SIG-M5 (cell line): ENCODE data around the gene C9orf72.

Experiments used
- DNase-seq: peaks from one replicate; lab custom pipeline; 2025; lab: John Stamatoyannopoulos, UW

Gene C9orf72

DNA sequence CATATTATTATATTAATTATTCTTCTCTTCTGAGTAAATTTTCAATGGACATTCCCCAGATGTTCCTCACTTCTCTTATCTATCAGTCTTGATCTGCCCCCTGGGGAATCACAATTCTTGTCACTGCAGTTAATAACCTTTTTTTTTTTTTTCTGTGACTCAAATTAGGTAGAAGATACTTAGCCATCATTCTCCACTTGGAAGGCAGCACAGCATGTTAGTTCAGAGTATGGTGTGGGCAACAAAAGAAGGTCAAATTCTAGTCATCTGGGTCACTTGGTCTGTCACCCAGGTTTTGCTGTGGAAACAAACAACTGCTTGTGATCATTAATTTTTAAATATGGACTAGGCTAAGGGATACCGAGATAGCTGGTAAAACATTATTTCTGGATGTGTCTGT, 35.5 kb downstream of the C9orf72 start:
- DNase-seq: no peak

DNA sequence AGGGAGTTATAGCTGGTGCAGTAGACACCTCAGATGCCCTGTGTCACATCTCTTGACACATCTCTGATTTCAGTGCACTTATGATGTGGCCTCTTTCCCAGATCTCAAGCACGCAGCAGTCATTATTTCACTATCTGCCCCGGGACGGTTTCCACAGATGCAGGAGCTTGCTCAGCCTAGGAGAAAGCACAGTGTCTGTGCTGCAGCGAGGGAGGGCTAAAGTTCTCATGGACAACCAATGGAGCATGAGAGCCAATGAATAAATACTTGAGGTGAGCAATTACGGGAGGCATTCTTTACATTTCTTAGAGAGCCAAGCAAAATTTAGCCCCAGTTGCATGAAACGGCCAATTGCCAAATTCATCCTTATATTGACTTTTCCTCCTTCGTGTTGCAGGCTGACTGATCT, 36.2 kb downstream of the C9orf72 start:
- DNase-seq: no peak

DNA sequence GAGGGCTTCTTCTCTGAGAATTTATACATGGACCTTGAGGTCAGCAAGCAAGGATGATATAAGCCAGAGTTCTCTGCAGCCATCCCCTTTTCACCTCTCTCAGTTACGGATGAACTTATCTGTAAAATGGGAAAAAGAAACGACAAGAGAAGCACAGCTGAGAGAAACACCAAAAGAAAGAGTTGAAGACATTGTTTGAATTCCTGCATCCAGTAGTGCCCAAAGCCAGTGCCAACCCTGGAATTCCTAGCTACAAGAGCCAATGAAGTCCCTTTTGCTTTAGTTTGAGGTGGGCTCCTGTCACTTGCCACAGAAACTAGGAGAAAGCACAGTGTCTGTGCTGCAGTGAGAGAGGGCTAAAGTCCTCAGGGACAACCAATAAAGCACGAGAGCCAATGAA, 37.1 kb downstream of the C9orf72 start:
- no peak for DNase-seq

DNA sequence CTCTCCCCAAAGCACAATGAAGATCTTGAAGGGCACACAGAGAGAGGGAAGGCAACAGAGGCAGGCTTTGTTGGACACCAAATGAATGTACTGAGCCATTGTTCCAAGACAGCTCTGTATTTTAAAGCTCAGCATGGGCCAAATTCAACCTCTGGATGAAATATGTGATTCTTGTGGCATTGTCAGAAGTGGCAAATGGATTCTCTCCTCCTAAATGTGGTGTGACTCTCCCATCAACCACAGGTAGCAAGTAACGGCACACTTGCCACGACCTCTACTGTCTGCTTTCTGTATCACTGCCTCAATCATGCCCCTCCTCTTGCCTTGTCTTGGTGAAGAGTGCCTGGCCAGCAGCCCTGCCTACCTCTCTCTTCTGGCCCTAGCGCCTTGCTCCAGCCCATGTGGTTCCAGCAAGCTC, 37.6 kb downstream of the C9orf72 start:
- no peak for DNase-seq

DNA sequence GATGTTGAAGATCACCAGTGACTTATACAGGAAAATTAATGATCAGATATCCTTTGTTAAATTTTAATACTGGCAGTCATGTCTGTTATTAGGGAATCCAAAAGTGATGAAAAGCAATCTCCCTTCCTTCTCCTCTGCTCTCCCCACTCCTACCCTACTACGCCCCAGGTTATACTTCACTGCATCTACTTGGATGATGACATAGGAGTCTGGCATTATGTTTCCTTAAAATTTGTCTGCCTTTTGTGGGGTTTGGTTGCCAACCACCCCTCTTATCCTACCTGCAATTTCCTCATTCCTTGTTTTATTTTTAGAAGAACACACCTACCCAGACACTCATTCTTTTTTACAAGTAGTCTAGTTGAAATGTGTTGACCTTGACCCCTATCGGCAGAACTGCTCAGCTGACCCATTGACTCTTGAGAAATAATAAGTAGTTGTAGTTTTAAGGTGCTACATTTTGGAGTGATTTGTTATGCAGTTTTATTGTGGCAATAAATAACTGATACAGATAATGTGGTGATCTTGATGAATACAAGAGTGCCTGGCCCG, 38.5 kb downstream of the C9orf72 start:
- no peak for DNase-seq

DNA sequence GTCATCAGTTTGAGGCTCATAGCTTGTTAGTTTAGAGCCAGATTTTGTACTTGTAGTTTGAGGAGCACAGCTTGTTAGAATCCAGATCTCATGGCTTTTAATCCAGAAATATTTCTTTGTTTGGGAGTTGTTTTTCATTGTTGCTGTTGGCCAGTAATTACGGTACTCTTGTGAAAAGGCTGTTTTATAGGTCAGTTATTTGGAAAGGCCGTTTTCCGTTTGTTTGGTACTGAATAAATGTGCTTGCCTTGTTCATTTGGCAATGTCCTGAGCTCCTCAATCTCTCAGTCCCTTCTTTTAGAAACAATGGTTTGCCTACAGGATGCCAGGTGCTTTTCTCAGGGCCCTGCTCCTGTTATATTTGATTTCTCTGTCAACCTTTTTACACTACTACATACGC, 39.1 kb downstream of the C9orf72 start:
- no peak for DNase-seq

DNA sequence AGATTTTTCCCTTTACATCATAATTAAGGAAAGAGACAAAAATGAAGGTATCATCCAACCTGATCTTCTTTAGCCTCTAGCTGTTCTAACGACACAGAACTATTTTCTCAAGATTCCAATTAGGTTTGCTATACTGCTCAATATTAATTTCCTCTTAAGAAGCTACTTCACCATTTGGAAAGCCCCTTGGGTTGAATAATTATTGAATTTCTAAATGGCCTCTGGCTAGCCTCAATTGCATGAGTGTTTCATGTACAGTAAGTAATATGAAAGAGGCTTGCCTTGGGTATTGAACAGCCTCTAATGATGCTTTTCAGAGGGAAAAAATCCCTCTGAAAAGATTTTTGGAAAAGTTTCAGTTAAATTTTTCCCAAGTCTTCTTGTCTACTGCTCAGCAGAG, 40.0 kb downstream of the C9orf72 start:
- DNase-seq: no peak

DNA sequence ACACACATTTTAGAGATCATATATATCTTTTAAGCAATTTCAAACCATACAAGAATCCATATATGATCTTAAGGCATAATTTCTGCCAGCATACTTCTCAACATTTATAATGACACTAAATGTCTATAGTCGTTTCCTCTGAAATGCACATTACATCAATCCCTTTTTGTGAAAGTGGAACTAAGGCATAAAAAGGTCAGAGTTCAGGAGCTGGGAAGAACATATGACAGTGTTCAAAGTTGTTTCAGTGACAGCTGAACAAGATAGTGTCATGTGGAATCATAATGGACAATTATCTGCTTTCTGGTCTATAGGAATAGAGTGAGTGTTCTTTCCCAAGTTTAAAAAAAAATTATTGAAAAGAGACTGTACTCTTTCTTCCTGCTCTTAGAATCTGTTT, 41.2 kb downstream of the C9orf72 start:
- no peak for DNase-seq

DNA sequence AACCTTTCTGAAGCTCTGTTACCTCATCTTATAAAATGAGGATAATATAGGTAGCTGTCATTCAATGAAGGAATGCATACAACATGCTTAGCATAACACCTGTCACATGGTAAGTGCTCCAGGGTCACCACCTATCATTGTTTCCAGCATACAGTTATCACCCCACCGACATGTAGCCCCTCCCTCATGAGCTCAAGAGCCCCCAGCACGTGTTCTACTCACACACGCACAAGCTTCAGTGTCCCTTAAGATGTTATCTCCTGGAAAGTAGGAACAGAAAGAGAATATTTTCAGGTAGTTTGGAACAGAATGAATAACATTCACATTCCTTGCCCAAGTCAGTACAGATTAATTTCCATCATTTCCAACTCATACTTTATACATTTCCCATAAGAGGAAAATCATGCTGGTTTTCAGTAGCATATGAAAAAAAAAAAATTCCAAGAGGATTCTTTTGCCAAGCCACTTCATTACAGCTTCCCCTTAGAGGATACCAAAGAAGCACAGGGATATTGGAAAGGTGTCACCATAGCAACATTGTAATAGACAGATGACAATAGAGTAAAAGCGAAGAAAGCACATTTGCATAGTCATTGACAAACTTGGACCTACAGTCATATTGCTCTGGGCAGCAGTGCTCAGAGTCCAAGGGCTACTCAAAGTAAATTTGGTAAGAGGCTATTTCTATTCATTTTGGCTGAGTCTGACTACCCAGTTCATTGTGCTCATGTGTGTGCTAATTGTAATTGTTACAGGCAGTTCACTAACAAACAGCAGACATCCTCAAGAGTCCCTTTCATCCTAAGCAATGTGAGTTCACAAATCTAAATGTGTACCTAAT, 42.1 kb downstream of the C9orf72 start:
- DNase-seq: no peak

DNA sequence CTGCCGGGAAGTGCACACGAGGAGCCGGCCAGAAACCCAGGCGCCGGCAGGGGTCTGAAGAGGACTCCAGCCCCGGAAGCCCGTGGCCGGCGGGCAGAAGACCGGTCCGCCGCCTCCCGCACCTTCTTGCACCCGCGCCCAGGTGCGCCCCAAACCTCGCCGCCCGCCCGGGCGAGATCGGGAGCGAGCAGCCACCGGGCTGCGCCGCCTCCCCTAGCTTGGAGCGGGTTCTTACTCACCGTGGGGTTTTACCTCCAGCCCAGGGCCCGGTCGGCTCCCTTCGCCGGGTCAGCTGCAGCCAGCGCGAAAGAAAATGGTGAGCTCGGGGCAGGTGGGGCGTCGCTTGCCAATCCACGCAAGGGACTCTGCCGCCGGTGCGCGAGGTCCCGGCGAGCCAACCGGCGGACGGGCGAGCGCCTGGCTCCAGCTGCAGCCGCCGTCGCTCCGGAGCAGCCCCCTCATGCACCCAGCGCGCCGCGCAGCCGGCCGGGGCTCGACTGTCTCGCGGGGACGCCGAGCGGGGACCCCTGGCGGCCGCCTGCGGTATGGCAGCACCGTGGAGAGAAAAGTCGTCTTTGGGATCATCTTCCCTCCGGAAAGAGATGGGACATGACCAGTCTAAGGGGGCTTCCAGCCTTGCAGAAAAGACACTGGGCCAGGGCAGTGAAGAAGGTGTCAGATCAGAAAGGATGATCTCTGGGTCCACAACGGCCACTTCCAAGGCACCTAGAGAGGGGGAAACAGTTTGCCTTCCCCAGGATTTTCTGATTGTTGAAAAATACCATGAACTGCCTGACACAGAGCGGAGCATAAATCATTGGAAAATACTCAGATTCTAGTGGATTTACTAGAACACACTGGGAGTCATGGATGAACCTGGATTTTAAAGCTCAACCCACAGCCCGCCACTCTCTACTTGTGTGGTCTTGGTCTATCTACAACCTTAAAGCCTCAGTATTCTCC, 43.7 kb downstream of the C9orf72 start, which contains the start of gene MOB3B:
TSS of gene MOB3B (minus strand) at position 499 of the 963 bp plus-strand sequence. CDS start 74,264 bp downstream, outside the sequence.
- no peak for DNase-seq

DNA sequence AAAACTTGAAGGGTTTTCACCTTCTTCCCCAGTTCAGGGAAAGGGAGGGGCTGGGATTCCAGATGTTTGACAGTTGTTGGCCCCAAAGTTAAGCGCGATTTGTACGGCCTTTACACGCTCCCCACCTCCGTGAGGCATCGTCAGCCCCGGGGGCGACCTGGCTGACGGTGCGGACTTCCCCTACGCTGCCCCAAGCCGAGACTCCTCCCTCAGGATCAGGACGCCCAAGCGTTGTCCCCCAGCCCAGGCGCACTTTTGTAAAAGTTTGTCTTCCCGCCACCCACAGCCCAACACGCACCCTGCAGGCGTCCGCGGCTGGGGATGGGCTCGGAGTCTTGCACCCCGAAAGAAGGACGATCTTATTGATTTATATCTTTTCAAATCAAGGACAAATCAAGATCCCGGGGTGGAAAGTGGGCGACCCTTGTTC, 44.4 kb downstream of the C9orf72 start:
- no peak for DNase-seq

DNA sequence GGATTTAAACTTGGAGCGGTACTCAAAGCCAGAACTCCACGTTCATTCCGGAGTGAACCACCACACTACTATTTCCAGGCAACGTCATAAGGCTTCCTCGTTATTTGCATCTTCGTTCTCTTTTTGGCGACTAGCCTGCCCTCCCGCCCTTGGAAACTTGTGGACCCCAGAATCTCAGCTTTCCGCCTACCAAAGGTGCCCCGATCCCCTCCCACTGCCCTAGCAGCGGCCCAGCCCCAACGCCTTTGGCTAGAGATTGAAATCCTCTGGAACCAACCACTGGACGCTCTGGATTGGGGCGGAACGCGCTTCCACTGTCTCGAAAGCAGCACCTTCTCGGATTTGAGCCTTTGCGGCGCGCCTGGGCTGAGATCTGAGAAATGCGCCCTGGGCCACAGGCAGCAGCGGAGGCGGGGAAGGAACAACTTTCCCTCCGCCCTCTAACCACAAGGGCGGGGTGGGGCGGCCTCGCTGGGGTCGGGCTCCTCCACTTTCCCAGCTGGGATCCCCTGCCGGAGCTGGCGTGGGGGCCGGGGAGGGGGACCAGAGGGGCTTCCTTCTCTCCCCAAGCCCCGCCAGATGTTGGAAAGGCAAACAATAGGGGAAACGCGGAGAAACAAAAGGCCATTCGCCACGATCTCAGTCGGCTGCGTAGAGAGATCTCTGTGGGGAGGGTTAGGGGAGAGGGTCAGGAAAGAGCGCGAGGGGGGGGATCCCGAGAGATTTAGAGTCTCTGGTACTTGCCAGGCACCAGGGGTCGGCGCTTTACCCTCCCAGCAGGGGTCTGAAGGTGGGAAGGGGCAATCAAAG, 45.0 kb downstream of the C9orf72 start:
- no peak for DNase-seq

DNA sequence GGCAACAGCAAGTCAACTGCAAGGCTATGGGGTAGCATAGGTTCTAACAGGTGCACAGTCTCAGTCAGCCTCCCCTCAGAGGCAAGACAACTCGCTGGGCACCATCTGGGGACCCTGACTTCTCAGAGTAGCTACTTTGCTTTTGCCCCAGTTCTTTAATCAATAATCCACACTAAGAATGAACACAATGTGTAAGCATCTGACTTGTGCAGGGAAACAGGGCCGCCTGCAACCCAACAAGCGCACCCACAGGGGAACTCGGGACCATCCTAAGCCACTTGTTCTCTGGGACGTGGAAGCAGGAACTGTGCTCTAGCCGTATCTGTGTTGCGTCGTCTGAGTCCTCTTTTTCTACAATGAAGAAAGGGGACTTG, 45.6 kb downstream of the C9orf72 start:
- DNase-seq: no peak

DNA sequence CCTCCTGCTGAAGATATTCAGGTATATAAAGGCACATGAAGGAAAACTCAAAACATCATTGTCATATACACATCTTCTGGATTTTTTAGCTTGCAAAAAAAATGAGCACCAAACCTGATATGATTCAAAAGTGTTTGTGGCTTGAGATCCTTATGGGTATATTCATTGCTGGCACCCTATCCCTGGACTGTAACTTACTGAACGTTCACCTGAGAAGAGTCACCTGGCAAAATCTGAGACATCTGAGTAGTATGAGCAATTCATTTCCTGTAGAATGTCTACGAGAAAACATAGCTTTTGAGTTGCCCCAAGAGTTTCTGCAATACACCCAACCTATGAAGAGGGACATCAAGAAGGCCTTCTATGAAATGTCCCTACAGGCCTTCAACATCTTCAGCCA, 49.0 kb downstream of the C9orf72 start, which contains the start of gene IFNK:
TSS of gene IFNK (plus strand) at position 55 of the 400 bp plus-strand sequence. CDS start at position 102, 47 bp downstream.
- DNase-seq: no peak

DNA sequence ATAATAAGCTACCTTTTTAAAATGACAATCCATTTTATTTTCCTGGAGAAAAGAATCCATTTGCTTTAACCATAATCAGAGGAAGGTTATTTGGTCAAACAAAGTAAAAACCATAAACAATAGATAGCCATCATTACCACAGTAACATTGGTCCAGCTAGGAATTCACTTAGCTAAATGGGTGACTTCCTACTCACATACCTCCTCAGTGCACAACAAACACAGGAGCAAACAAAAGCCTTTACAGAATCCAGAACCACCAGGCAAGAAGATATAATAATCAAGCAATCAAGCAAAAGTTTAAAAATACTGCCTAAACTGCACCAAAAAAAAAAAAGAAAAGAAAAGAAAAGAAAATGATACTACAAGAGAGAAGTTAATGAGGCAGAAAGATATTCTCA, 50.1 kb downstream of the C9orf72 start:
- DNase-seq: no peak

DNA sequence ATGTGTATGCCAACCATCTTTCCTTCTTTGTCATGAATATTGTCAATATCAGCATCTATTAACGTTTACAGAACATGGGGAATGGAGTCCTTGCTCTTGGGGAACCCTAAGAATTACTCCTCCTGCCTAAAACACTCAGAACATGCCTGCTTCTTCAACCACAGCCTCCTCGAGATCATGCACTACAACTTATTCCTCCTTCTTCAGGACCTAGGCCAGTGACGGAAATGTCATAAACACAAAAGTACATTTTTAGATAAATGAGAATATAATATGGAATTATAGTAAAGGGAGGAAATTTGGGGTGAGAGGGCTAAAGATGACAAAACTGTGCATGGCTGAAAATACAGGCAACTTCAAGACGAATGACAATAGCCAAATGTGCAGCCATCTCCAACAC, 52.3 kb downstream of the C9orf72 start:
- no peak for DNase-seq

DNA sequence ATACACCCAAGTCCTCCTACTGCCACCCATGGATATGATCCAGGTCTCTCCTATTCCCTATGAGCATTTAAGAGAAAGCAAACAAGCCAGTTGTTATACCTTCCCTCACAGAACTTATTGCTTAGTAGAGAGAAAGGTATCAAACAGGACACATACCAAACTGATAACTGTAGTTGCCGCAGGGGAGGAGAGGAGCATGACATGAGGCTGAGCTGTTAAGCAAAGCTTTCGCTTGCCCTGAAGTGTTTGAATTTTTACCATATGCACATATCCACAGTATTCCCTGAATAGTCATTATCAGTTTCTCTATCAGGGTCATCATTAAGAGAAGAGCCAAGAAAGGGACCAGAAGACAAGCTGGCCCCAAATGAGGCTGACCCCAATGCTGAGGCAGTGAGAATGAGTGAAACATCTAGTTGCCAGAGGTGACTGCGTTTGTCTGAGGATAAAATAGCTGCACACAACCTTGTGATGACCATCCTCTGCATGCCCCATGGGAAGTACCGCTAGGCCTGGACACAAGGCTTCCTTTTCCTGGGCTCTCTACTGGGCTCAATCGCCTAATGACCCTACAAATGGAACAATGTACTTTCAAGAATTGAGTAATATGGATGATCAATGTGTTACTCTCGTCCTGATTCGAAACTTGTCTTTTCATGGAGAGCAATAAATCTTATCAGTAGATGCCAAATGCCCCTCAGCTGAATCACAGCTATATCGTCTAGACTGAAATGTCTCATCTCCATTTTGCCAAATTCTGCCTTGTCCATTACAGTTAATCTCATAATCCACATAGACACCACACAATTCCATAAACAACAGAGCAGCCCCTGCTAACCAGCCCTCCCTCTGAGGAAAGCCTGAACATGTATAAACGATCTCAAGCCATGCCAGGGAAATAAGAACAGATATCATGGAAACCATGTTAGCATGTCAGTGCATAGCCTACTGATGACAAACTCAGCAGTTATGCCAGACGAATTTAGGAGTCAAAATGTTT, 53.5 kb downstream of the C9orf72 start:
- no peak for DNase-seq

DNA sequence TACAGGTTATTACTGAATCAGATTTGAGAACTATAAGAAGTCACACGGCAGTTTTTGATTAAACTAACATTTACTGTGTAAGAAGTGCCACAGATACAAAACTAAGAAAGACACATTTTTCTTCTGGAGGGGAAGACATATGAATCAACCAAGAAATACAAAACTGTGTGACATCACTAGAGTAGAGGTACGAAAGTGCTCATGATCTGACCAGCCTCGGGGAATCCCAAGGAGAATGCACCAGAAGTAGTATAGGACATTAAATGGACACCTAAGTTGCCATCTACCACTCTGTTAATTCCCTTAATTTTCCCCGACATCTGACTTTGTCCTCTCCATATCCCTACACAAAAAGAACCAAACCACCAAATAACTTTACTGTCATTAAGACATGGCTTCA, 54.5 kb downstream of the C9orf72 start:
- DNase-seq: no peak

DNA sequence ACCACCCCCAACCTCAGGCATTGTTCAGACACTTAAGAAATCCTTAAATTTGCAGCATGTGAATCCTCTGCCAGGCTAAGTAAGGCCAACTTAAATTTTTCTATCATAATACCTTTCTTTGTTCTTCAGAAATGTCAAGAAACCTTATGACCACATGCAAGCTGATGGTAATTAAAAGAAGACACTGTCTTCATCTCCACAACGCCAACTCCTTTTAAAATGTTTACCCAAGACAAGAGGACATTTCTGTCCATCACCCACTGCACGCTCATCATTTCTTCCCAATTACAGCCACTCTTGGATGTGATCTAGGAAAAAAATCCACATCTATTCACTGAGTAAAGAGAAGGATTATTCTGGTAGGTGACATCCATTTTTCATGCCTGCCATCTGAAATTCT, 55.3 kb downstream of the C9orf72 start:
- no peak for DNase-seq

DNA sequence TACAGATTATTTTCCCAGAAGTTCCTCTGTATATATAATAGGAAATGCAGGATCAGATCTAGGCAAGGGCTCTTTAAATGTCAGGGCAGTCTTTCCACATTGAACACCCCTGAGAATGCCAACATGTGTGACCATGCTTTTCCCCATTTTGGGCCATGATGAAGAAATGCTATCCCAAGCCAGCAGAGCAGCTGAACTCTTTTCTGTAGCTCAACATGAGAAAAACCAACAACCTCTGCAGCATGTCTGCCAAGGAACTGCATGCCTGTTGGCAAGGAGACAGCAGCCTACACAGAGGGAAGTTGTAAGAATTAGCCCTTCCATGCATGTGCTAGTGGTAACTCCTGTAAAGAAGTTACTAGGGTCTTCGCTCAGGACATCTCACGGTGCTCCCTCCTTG, 58.7 kb downstream of the C9orf72 start:
- DNase-seq: no peak
